H1 (cell line): ENCODE results near the gene FXR1. TPM values are rescaled to one million over a fixed set of nuclear protein-coding genes. Genes with fewer than 3 reads are reported as not detected.

Experiments used
- CTCF ChIA-PET: fragments of 300-600 bp; sonication (Branson Sonifier 250); formaldehyde crosslinking; loops from one replicate; lab custom pipeline; 2021; ENCODE audit not compliant: partially characterized antibody; lab: Charles Lee
- POLR2A ChIA-PET: fragments of 300-600 bp; sonication (Branson Sonifier 250); formaldehyde crosslinking; loops from one replicate; lab custom pipeline; 2021; ENCODE audit warnings: inconsistent platforms; ENCODE audit not compliant: partially characterized antibody; lab: Charles Lee
- DNase-seq, 2 experiments: peaks; one replicate each; pipeline versions ENCODE4 v3.0.0 to v3.0.0-alpha.2; 2010 to 2022; ENCODE audit warnings: low spot score in 2 of 2, low read depth in 1 of 2, mixed read lengths in 1 of 2
- FAIRE-seq: peaks from 2 replicates; lab custom pipeline; 2011; peaks lifted over from hg19 to GRCh38; lab: Jason Lieb, UNC
- H2AFZ ChIP-seq: 2 replicates; pipeline ENCODE4 v1.8.1; 2012; ENCODE audit warnings: low read length, inconsistent platforms
- H2AK5ac ChIP-seq: 2 replicates; pipeline ENCODE4 v1.6.1; 2013; ENCODE audit warnings: low read depth, low read length
- H2BK120ac ChIP-seq: replicated peaks from 2 replicates; pipeline ENCODE3; 2013; ENCODE audit warnings: low read depth, low read length, inconsistent platforms
- H2BK12ac ChIP-seq: 2 replicates; pipeline ENCODE4 v1.6.1; 2013; ENCODE audit warnings: low read depth, low read length
- H2BK15ac ChIP-seq: 2 replicates; pipeline ENCODE4 v1.6.1; 2013; ENCODE audit warnings: low read length
- H2BK20ac ChIP-seq: 2 replicates; pipeline ENCODE4 v1.6.1; 2013; ENCODE audit warnings: low read length
- H2BK5ac ChIP-seq: 2 replicates; pipeline ENCODE4 v1.6.1; 2013; ENCODE audit warnings: low read depth, low read length
- H3K14ac ChIP-seq: 2 replicates; pipeline ENCODE4 v1.6.1; 2013; ENCODE audit warnings: inconsistent platforms; ENCODE audit not compliant: insufficient read length
- H3K18ac ChIP-seq: 2 replicates; pipeline ENCODE4 v1.6.1; 2013; ENCODE audit warnings: low read length; ENCODE audit errors: extremely low read depth
- H3K23ac ChIP-seq: 2 replicates; pipeline ENCODE4 v1.6.1; 2013; ENCODE audit warnings: inconsistent platforms; ENCODE audit not compliant: insufficient read length
- H3K23me2 ChIP-seq: 2 replicates; pipeline ENCODE4 v1.6.1; 2013; ENCODE audit warnings: low read depth, low read length
- H3K27ac ChIP-seq: 2 replicates; pipeline ENCODE4 v1.6.1; 2011; ENCODE audit warnings: low read depth, low read length, inconsistent platforms
- H3K27me3 ChIP-seq, 4 experiments: replicated peaks in 1 of 4; 1 replicate in 1 of 4; 2 replicates in 3 of 4; pipeline versions ENCODE4 v1.6.1 to v1.8.1; 2011 to 2013; ENCODE audit warnings: low read length in 3 of 4, mild to moderate bottlenecking in 3 of 4, inconsistent platforms in 2 of 4, mixed read lengths in 2 of 4, moderate library complexity in 1 of 4; ENCODE audit not compliant: control insufficient read depth in 3 of 4, insufficient read depth in 3 of 4; ENCODE audit errors: extremely low read depth in 1 of 4
- H3K36me3 ChIP-seq, 4 experiments: 2 replicates each; pipeline versions ENCODE4 v1.6.1 to v1.8.1; 2011 to 2013; ENCODE audit warnings: mild to moderate bottlenecking in 4 of 4, low read length in 3 of 4, moderate library complexity in 2 of 4, control low read depth in 1 of 4, inconsistent platforms in 1 of 4; ENCODE audit not compliant: insufficient read depth in 4 of 4, control insufficient read depth in 2 of 4
- H3K4ac ChIP-seq: replicated peaks from 2 replicates; pipeline ENCODE3; 2013; ENCODE audit warnings: low read length, low read depth, mixed read lengths, inconsistent platforms; ENCODE audit not compliant: insufficient read length
- H3K4me1 ChIP-seq, 4 experiments: replicated peaks in 1 of 4; 1 replicate in 1 of 4; 2 replicates in 3 of 4; pipeline versions ENCODE4 v1.6.1 to v1.8.1; 2011 to 2013; ENCODE audit warnings: low read length in 3 of 4, inconsistent platforms in 2 of 4, mixed read lengths in 1 of 4; ENCODE audit not compliant: insufficient read depth in 4 of 4, control insufficient read depth in 3 of 4
- H3K4me2 ChIP-seq, 2 experiments: 2 replicates each; pipeline versions ENCODE4 v1.6.1 to v1.8.1; 2011 to 2013; ENCODE audit warnings: low read depth in 2 of 2, low read length in 2 of 2, control low read depth in 1 of 2, inconsistent platforms in 1 of 2, mild to moderate bottlenecking in 1 of 2; ENCODE audit not compliant: insufficient read depth in 1 of 2
- H3K4me3 ChIP-seq, 4 experiments: fragments of 200-600, 300-600 bp in 1 of 4; sonication (generic), shearing (Covaris generic), sonication (Bioruptor Twin) in 1 of 4; 2 replicates each; pipeline versions ENCODE4 v1.5.1 to v1.8.1; 2011 to 2016; ENCODE audit warnings: low read length in 4 of 4, low read depth in 3 of 4, control low read depth in 2 of 4, inconsistent platforms in 2 of 4, mild to moderate bottlenecking in 2 of 4, mixed read lengths in 1 of 4, moderate library complexity in 1 of 4; ENCODE audit not compliant: insufficient read depth in 2 of 4; ENCODE audit errors: extremely low read depth in 1 of 4
- H3K56ac ChIP-seq: replicated peaks from 2 replicates; pipeline ENCODE3; 2013; ENCODE audit warnings: low read depth, mild to moderate bottlenecking, mixed read lengths, low read length, inconsistent platforms; ENCODE audit not compliant: insufficient read length
- H3K79me1 ChIP-seq: 2 replicates; pipeline ENCODE4 v1.6.1; 2013; ENCODE audit warnings: low read depth, low read length, control low read depth
- H3K79me2 ChIP-seq, 2 experiments: 2 replicates each; pipeline versions ENCODE4 v1.6.1 to v1.8.1; 2012 to 2013; ENCODE audit warnings: low read length in 2 of 2, mild to moderate bottlenecking in 2 of 2, inconsistent platforms in 1 of 2; ENCODE audit not compliant: insufficient read depth in 2 of 2, control insufficient read depth in 1 of 2
- H3K9ac ChIP-seq, 4 experiments: replicated peaks in 1 of 4; 1 replicate in 1 of 4; 2 replicates in 3 of 4; pipeline versions ENCODE4 v1.6.1 to v1.8.1; 2011 to 2013; ENCODE audit warnings: low read depth in 3 of 4, low read length in 3 of 4, control low read depth in 2 of 4, mild to moderate bottlenecking in 2 of 4, moderate library complexity in 2 of 4, inconsistent platforms in 1 of 4; ENCODE audit errors: extremely low read depth in 1 of 4
- H3K9me3 ChIP-seq, 2 experiments: 2 replicates each; pipeline versions ENCODE4 v1.6.1 to v1.8.1; 2012 to 2013; ENCODE audit warnings: mild to moderate bottlenecking in 2 of 2, moderate library complexity in 2 of 2, control low read depth in 1 of 2, inconsistent platforms in 1 of 2, low read depth in 1 of 2, low read length in 1 of 2, mixed read lengths in 1 of 2; ENCODE audit not compliant: insufficient read depth in 2 of 2
- H4K20me1 ChIP-seq, 2 experiments: replicated peaks in 1 of 2; 2 replicates each; pipeline versions ENCODE3 to v1.8.1; 2011 to 2013; ENCODE audit warnings: inconsistent platforms in 2 of 2, low read length in 2 of 2, mild to moderate bottlenecking in 1 of 2; ENCODE audit not compliant: insufficient read depth in 2 of 2, control insufficient read depth in 1 of 2
- H4K5ac ChIP-seq: 2 replicates; pipeline ENCODE4 v1.6.1; 2013; ENCODE audit warnings: low read length, low read depth, mixed read lengths, inconsistent platforms; ENCODE audit not compliant: insufficient read length
- H4K8ac ChIP-seq: 2 replicates; pipeline ENCODE4 v1.8.0; 2013; ENCODE audit warnings: mild to moderate bottlenecking, moderate library complexity, low read length, inconsistent platforms; ENCODE audit not compliant: insufficient read depth; ENCODE audit errors: extremely low read depth
- H4K91ac ChIP-seq: replicated peaks from 2 replicates; pipeline ENCODE3; 2013; ENCODE audit warnings: low read length, mixed read lengths, inconsistent platforms; ENCODE audit not compliant: insufficient read length
- MAFK ChIP-seq: IDR thresholded peaks from 2 replicates; pipeline ENCODE4 v1.6.1; 2012; ENCODE audit warnings: low read depth, mild to moderate bottlenecking, improper control_type of control experiment, low read length
- POLR2AphosphoS5 ChIP-seq: IDR thresholded peaks from 2 replicates; pipeline ENCODE4 v1.6.1; 2011; ENCODE audit warnings: low read depth, low read length
- SIRT6 ChIP-seq: IDR thresholded peaks from one replicate; pipeline ENCODE4 v1.7.1; 2012; ENCODE audit warnings: low read length, inconsistent platforms
- TCF12 ChIP-seq: IDR thresholded peaks from 2 replicates; pipeline ENCODE4 v1.6.1; 2011; ENCODE audit warnings: low read depth, mild to moderate bottlenecking, low read length
- WGBS, 2 experiments: shearing (Covaris generic) in 1 of 2; methylation state at CpG; one replicate each; pipeline versions ENCODE4 v1.1.6 to v1.1.7; 2013 to 2015; ENCODE audit warnings: low lambda C conversion rate in 2 of 2, mixed read lengths in 2 of 2, inconsistent platforms in 1 of 2, low coverage in 1 of 2, missing lambda C conversion rate in 1 of 2; ENCODE audit not compliant: insufficient replicate concordance in 2 of 2, insufficient coverage in 1 of 2, insufficient read length in 1 of 2; ENCODE audit errors: extremely low coverage in 1 of 2, missing lambda C conversion rate in 1 of 2; 5-methylcytosine and 5-hydroxymethylcytosine counted together
- polyA plus RNA-seq, 7 experiments: library from polyadenylated mRNA; depleted of rRNA in 3 of 7; stranded (reverse) in 5 of 7; unstranded in 2 of 7; fragments of >200 nt in 5 of 7; fragments of 200-250 nt in 2 of 7; gene quantifications; 1 replicate in 5 of 7; 2 replicates in 1 of 7; 4 replicates in 1 of 7; pipeline versions ENCODE4 v1.2.1 to v1.2.3, GENCODE V29; 2011 to 2013; ENCODE audit warnings: missing spikeins in 2 of 7, mixed read lengths in 2 of 7
- total RNA-seq: library from RNA; stranded (reverse); fragmentation: NEBNext Ultra II Directional; extraction: Animal tissue kit (Norgen Biotek cat#: 25700); gene quantifications from 2 replicates; pipeline ENCODE4 v1.2.1, GENCODE V29; 2021

Gene FXR1
- total and polyA plus RNA-seq, 2 of the 8 experiments (the other 6 are each of a cell fraction or from before 2014, with no cell fraction given), result 108 to 283 TPM

DNA sequence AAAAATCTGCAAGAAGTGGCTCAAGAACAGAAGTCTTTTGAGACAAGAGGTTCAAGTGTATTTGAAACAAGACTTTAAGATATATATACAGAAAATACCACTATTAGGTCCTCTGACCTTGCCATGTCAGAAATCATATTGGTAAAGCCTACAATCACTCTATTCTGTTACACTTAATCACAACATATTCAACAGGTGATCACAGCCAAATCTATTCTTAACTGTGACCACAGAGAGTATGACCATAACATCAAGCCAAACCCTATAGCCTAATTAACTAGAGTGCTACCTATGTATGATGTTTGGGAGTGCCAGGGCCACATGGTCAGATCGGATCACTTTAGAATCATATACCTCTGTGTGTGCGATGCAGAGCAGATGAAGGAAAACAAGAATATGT is 74.9 kb downstream of the FXR1 start:
- H3K27ac ChIP-seq, result no peak overlapping the region
- peaks cover 4% of the 10 kb centered on the region; the same call in 1 of the 2 replicates for H3K23me2 ChIP-seq
- no peak overlapping the region for H3K18ac ChIP-seq
- H3K4me1 ChIP-seq, result no peaks in the 10 kb centered on the region
- H4K8ac ChIP-seq, result no peak overlapping the region
- no peak overlapping the region for H2BK15ac ChIP-seq
- no peak overlapping the region for H3K23ac ChIP-seq
- H2BK5ac ChIP-seq, result no peak overlapping the region
- no peak overlapping the region for H2BK12ac ChIP-seq
- no peak overlapping the region for H3K4me3 ChIP-seq
- H3K4me2 ChIP-seq, result no peak overlapping the region
- no peak overlapping the region for H3K14ac ChIP-seq
- H3K9me3 ChIP-seq, result no peaks in the 10 kb centered on the region
- no peak overlapping the region for H2AK5ac ChIP-seq
- no peak for DNase-seq
- no peak overlapping the region for H3K56ac ChIP-seq
- ChIA-PET POLR2A (no interaction called here), CTCF (no interaction called here)
- H2BK20ac ChIP-seq, result no peak overlapping the region
- H3K9ac ChIP-seq, result no peak overlapping the region
- FAIRE-seq, result no peak
- H4K5ac ChIP-seq, result no peak overlapping the region
- H3K4ac ChIP-seq, result no peak overlapping the region
- H4K91ac ChIP-seq, result no peak overlapping the region
- 88% methylated on average over 2 of the region's 2 CpGs; no CpG with 5 or more reads in 1 of the 2 experiments for WGBS, 2 experiments
- no peak overlapping the region for H2BK120ac ChIP-seq
- H4K20me1 ChIP-seq, result no peaks in the 10 kb centered on the region
- peaks cover 0 to 19% of the 10 kb centered on the region in 2 experiments; a peak in 2 of 4 replicates for H3K79me2 ChIP-seq
- no peak overlapping the region for H2AFZ ChIP-seq
- H3K36me3 ChIP-seq, result peaks cover 0 to 44% (median 10%) of the 10 kb centered on the region in 4 experiments; a peak in 6 of 8 replicates
- H3K27me3 ChIP-seq, result no peaks in the 10 kb centered on the region
- peaks cover 3% of the 10 kb centered on the region; the same call in 1 of the 2 replicates for H3K79me1 ChIP-seq
- TF ChIP-seq POLR2AphosphoS5 (no peak), TCF12 (no peak), MAFK (no peak), SIRT6 (no peak)
